Activated CD8-positive, alpha-beta T cell treated with anti-CD3 and anti-CD28 coated beads for 36 hours (primary cell): Measurements from ENCODE around the gene DYRK1A. TPM values are rescaled to one million over a fixed set of nuclear protein-coding genes. Genes with fewer than 3 reads are reported as not detected.
A peak's percentile ranks its signal among the peaks of the same experiment; 100 is the strongest.

Source experiments
- ATAC-seq: fragments of 200-7000 bp; cut with Tn5 transposase; one replicate; pipeline ENCODE4 v1.10.0; 2021; ENCODE audit warnings: mild to moderate bottlenecking, moderate library complexity
- CTCF ChIA-PET: fragments of 350-600 bp; sonication (Branson Sonifier 250); formaldehyde crosslinking; loops from one replicate; lab custom pipeline; 2021; ENCODE audit warnings: antibody characterized with exemption; lab: Charles Lee
- POLR2A ChIA-PET: fragments of 350-600 bp; sonication (Branson Sonifier 250); formaldehyde crosslinking; loops from one replicate; lab custom pipeline; 2021; ENCODE audit warnings: antibody characterized with exemption; lab: Charles Lee
- DNase-seq: peaks from one replicate; pipeline ENCODE4 v3.0.0-alpha.2; 2020
- H3K27ac Mint-ChIP-seq: one replicate; pipeline ENCODE4 v1.8.0; 2021; ENCODE audit warnings: mild to moderate bottlenecking, mixed read lengths
- H3K27me3 Mint-ChIP-seq: one replicate; pipeline ENCODE4 v1.8.0; 2021; ENCODE audit warnings: mixed read lengths
- H3K36me3 Mint-ChIP-seq: one replicate; pipeline ENCODE4 v1.8.0; 2021; ENCODE audit warnings: low read depth, mixed read lengths
- H3K4me1 Mint-ChIP-seq: one replicate; pipeline ENCODE4 v1.8.0; 2021; ENCODE audit warnings: low read depth, mixed read lengths
- H3K4me3 Mint-ChIP-seq: one replicate; pipeline ENCODE4 v1.8.0; 2021; ENCODE audit warnings: mild to moderate bottlenecking, moderate library complexity, mixed read lengths
- H3K9me3 Mint-ChIP-seq: one replicate; pipeline ENCODE4 v1.8.0; 2021; ENCODE audit warnings: mixed read lengths
- intact Hi-C: fragments of 100-400 bp; cut with micrococcal nuclease; formaldehyde crosslinking; loops from one replicate; pipeline ENCODE4 v1.10.0; 2022
- total RNA-seq, 2 experiments: library from RNA; stranded (reverse); gene quantifications; one replicate each; pipeline ENCODE4 v1.2.3, GENCODE V29; 2021
- TF ChIP-seq, protein P1 (sequence below): fragments of 200-600 bp; IDR thresholded peaks from one replicate; pipeline ENCODE4 v1.8.0; 2022; ENCODE audit warnings: antibody characterized with exemption, mild to moderate bottlenecking

The DYRK1A gene
- total RNA-seq, 2 experiments from 2014 or later = 57.5 to 58.7 TPM

DNA sequence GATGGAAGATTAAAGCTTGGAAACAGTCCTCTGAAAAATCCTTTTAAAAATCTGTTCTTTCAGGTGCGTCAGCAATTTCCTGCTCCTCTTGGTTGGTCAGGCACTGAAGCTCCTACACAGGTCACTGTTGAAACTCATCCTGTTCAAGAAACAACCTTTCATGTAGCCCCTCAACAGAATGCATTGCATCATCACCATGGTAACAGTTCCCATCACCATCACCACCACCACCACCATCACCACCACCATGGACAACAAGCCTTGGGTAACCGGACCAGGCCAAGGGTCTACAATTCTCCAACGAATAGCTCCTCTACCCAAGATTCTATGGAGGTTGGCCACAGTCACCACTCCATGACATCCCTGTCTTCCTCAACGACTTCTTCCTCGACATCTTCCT, 145.3 kb downstream of the DYRK1A start:
- intact Hi-C loops = no loop called here
- CTCF ChIA-PET = interaction anchor here (0.7 kb wide), 1 partner anchor 131 kb away, joined by 3 read pairs; no protein-coding TSS in a partner anchor
- POLR2A ChIA-PET = interaction anchor here (0.7 to 1.3 kb wide), 5 partner anchors 10 to 80 kb away, joined by 3 to 7 read pairs (median 3); no protein-coding TSS in a partner anchor

DNA sequence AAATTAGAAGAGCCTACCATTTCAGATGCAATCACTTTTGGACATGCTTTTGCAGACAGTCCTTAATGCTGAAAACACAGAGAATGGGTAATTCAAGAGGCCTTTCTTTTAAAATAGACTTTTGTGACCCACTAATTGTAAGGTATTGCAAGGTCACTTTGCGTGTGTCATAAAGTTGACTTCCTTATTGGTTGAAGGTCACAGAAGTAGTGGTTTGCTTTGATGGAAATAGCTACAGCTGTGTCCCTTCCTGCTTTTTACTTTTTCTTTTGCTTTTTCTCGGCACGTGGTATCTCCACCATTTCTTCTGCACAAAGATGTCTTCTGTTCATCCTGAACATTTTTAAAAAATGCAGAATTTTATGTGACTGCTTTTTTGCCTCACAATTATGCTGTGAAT, 146.8 kb downstream of the DYRK1A start:
- H3K36me3 Mint-ChIP-seq = peaks cover 63% of the 10 kb centered on the region
- CTCF ChIA-PET = no interaction called here
- POLR2A ChIA-PET = no interaction called here

More for the DNA sequence above, 145.3 kb downstream of the DYRK1A start:
- no peaks in the 10 kb centered on the region for H3K9me3 Mint-ChIP-seq
- DNase-seq (no peak), ATAC-seq (no peak)
- peaks cover 5% of the 10 kb centered on the region for H3K4me1 Mint-ChIP-seq
- TF ChIP-seq, protein P1, sequence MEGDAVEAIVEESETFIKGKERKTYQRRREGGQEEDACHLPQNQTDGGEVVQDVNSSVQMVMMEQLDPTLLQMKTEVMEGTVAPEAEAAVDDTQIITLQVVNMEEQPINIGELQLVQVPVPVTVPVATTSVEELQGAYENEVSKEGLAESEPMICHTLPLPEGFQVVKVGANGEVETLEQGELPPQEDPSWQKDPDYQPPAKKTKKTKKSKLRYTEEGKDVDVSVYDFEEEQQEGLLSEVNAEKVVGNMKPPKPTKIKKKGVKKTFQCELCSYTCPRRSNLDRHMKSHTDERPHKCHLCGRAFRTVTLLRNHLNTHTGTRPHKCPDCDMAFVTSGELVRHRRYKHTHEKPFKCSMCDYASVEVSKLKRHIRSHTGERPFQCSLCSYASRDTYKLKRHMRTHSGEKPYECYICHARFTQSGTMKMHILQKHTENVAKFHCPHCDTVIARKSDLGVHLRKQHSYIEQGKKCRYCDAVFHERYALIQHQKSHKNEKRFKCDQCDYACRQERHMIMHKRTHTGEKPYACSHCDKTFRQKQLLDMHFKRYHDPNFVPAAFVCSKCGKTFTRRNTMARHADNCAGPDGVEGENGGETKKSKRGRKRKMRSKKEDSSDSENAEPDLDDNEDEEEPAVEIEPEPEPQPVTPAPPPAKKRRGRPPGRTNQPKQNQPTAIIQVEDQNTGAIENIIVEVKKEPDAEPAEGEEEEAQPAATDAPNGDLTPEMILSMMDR = no peak
- H3K36me3 Mint-ChIP-seq = peaks cover 57% of the 10 kb centered on the region
- H3K27ac Mint-ChIP-seq = no peak overlapping the region
- no peak overlapping the region for H3K4me3 Mint-ChIP-seq
- no peaks in the 10 kb centered on the region for H3K27me3 Mint-ChIP-seq

GRCh38 chr21:37514038-37514667, 147.6 kb downstream of the DYRK1A start:
- TF ChIP-seq, protein P1 = no peak
- DNase-seq = no peak
- no peak for ATAC-seq
- ChIA-PET CTCF (no interaction called here), POLR2A (no interaction called here)
- Mint-ChIP-seq H3K9me3 (no peaks in the 10 kb centered on the region), H3K27ac (peak overlapping the region; percentile 60), H3K4me1 (peaks cover 5% of the 10 kb centered on the region), H3K27me3 (no peaks in the 10 kb centered on the region), H3K4me3 (no peak overlapping the region), H3K36me3 (peaks cover 62% of the 10 kb centered on the region)
- intact Hi-C loops = no loop called here

More for the DNA sequence above, 146.8 kb downstream of the DYRK1A start:
- peak overlapping the region; percentile 44 for H3K27ac Mint-ChIP-seq
- H3K4me1 Mint-ChIP-seq = peaks cover 5% of the 10 kb centered on the region
- H3K9me3 Mint-ChIP-seq = no peaks in the 10 kb centered on the region
- no peaks in the 10 kb centered on the region for H3K27me3 Mint-ChIP-seq
- DNase-seq (no peak), ATAC-seq (no peak)
- intact Hi-C loops = no loop called here
- TF ChIP-seq, protein P1 = no peak
- H3K4me3 Mint-ChIP-seq = no peak overlapping the region

DNA sequence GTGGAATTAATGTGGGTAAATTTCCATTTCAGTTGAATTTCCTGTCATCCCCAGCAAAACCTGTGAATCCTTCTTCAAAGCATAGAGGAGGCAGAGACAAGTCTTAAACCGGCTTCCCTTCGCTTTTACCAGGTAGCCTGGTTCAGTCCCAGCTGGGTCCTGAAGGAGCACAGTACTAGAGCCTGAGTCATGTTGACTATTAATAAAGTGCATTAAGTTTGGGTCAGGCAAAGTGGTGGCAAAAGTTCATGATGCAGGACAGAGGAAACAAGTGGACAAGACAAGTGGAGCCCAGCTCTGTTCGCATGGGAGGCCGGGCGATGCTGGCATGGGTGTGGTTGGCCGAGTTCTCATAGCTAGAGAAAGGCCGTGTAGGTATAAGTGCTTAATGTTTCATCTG, 150.4 kb downstream of the DYRK1A start:
- H3K27me3 Mint-ChIP-seq = no peaks in the 10 kb centered on the region
- intact Hi-C loops = no loop called here
- peaks cover 5% of the 10 kb centered on the region for H3K4me1 Mint-ChIP-seq
- H3K9me3 Mint-ChIP-seq = no peaks in the 10 kb centered on the region
- H3K4me3 Mint-ChIP-seq = no peak overlapping the region
- ChIA-PET POLR2A (no interaction called here), CTCF (interaction anchor here (1.4 kb wide), 1 partner anchor 9 kb away, joined by 4 read pairs; no protein-coding TSS in a partner anchor)
- H3K36me3 Mint-ChIP-seq = peaks cover 35% of the 10 kb centered on the region
- no peak for DNase-seq
- no peak overlapping the region for H3K27ac Mint-ChIP-seq
- ATAC-seq = no peak
- TF ChIP-seq, protein P1 = no peak

DNA sequence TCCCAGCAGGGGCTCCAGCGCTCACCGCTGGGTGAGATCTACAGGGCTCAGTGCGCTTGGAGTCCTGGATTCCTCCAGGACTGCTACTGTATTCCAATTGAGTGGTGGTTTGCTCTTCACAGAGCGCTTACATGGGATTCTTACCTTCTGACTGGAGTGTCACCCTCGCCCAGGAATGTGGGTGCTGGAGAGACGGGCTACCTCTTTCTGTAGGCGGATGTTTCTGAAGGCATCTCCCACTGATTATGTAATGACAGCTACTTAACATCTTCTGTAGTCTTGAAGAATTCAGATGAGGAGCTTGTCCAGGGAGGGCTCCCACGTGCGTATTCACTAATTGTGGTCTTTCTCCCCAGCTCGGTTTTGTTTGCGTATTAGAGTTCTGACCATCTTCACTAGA, 154.2 kb downstream of the DYRK1A start:
- Mint-ChIP-seq H3K4me1 (peaks cover 3% of the 10 kb centered on the region), H3K4me3 (no peak overlapping the region), H3K27ac (no peak overlapping the region), H3K9me3 (no peaks in the 10 kb centered on the region), H3K36me3 (peaks cover 11% of the 10 kb centered on the region), H3K27me3 (no peaks in the 10 kb centered on the region)
- no peak for DNase-seq
- TF ChIP-seq, protein P1 = no peak
- no peak for ATAC-seq
- ChIA-PET POLR2A (interaction anchor here (1.5 kb wide), 1 partner anchor 14 kb away, joined by 3 read pairs; no protein-coding TSS in a partner anchor), CTCF (interaction anchor here (0.9 kb wide), 1 partner anchor 57 kb away, joined by 3 read pairs; no protein-coding TSS in a partner anchor)
- intact Hi-C loops = no loop called here
